AG04449 (cell line): Measurements from ENCODE around the gene SLX4IP.

Experiments
- CTCF ChIA-PET: fragments of 350-600 bp; formaldehyde crosslinking; extraction: SDS; loops from one replicate; lab custom pipeline; 2021; ENCODE audit warnings: antibody characterized with exemption; lab: Yijun Ruan, JAX
- POLR2A ChIA-PET: fragments of 400-600, 350-600 bp; formaldehyde crosslinking; extraction: SDS; loops from one replicate; lab custom pipeline; 2020; ENCODE audit warnings: antibody characterized with exemption, inconsistent platforms; lab: Yijun Ruan, JAX
- DNase-seq: peaks from one replicate; pipeline ENCODE4 v3.0.0-alpha.2; 2010; ENCODE audit warnings: low read depth, low spot score
- H3K4me3 ChIP-seq: 2 replicates; pipeline ENCODE4 v1.5.1; 2011; ENCODE audit warnings: low read depth, mild to moderate bottlenecking, control low read depth, low read length
- TF ChIP-seq, protein P1 (sequence below): IDR thresholded peaks from one replicate; pipeline ENCODE4 v1.5.1; 2011; ENCODE audit warnings: mild to moderate bottlenecking, moderate library complexity, low read length, control low read depth, inconsistent platforms; ENCODE audit not compliant: insufficient read depth; ENCODE audit errors: missing control alignments

Gene SLX4IP

GRCh38 chr20:10568032-10568431 is 132.9 kb downstream of the SLX4IP start:
- no peak for DNase-seq
- CTCF ChIA-PET: interaction anchor here (0.9 to 1.0 kb wide), 2 partner anchors 10 to 13 kb away, joined by 3 read pairs; no protein-coding TSS in a partner anchor
- TF ChIP-seq, protein P1, sequence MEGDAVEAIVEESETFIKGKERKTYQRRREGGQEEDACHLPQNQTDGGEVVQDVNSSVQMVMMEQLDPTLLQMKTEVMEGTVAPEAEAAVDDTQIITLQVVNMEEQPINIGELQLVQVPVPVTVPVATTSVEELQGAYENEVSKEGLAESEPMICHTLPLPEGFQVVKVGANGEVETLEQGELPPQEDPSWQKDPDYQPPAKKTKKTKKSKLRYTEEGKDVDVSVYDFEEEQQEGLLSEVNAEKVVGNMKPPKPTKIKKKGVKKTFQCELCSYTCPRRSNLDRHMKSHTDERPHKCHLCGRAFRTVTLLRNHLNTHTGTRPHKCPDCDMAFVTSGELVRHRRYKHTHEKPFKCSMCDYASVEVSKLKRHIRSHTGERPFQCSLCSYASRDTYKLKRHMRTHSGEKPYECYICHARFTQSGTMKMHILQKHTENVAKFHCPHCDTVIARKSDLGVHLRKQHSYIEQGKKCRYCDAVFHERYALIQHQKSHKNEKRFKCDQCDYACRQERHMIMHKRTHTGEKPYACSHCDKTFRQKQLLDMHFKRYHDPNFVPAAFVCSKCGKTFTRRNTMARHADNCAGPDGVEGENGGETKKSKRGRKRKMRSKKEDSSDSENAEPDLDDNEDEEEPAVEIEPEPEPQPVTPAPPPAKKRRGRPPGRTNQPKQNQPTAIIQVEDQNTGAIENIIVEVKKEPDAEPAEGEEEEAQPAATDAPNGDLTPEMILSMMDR: no peak

GRCh38 chr20:10571313-10571815 is 136.3 kb downstream of the SLX4IP start:
- TF ChIP-seq, protein P1: no peak
- DNase-seq: no peak
- ChIA-PET CTCF (interaction anchor here (1.3 kb wide), 1 partner anchor 12 kb away, joined by 3 read pairs; no protein-coding TSS in a partner anchor), POLR2A (no interaction called here)
- H3K4me3 ChIP-seq: no peak overlapping the region

More at GRCh38 chr20:10568032-10568431, 132.9 kb downstream of the SLX4IP start:
- H3K4me3 ChIP-seq: no peak overlapping the region
- POLR2A ChIA-PET: no interaction called here

GRCh38 chr20:10572853-10573252 is 137.7 kb downstream of the SLX4IP start:
- DNase-seq: no peak
- TF ChIP-seq, protein P1: no peak
- H3K4me3 ChIP-seq: no peak overlapping the region
- POLR2A ChIA-PET: no interaction called here
- CTCF ChIA-PET: interaction anchor here (1.2 kb wide), 2 partner anchors 11 to 20 kb away, joined by 3 to 4 read pairs; no protein-coding TSS in a partner anchor

- TF ChIP-seq, protein P1: no peak
- no peak overlapping the region for H3K4me3 ChIP-seq
- ChIA-PET CTCF (interaction anchor here (0.8 to 1.2 kb wide), 2 partner anchors 12 to 15 kb away, joined by 3 read pairs; no protein-coding TSS in a partner anchor), POLR2A (interaction anchor here (0.6 kb wide), 1 partner anchor 138 kb away, joined by 4 read pairs; the partner anchor contains the start of gene SLX4IP)
- no peak for DNase-seq
Measured at GRCh38 chr20:10573273-10573950, 138.3 kb downstream of the SLX4IP start.

- CTCF ChIA-PET: interaction anchor here (0.8 kb wide), 1 partner anchor 15 kb away, joined by 3 read pairs; no protein-coding TSS in a partner anchor
- no peak for DNase-seq
- POLR2A ChIA-PET: interaction anchor here (0.6 kb wide), 1 partner anchor 139 kb away, joined by 4 read pairs; the partner anchor contains the start of gene SLX4IP
- no peak overlapping the region for H3K4me3 ChIP-seq
- TF ChIP-seq, protein P1: no peak
Measured at GRCh38 chr20:10573951-10574339, 138.8 kb downstream of the SLX4IP start.
